GM19193 (cell line): ENCODE measurements around the gene ITGB1BP1.

Experiments used
- POLR2A ChIP-seq: IDR thresholded peaks from 4 replicates; pipeline ENCODE4 v1.6.1; 2011; ENCODE audit not compliant: insufficient read depth, insufficient read length; ENCODE audit errors: extremely low read depth

Gene ITGB1BP1

DNA sequence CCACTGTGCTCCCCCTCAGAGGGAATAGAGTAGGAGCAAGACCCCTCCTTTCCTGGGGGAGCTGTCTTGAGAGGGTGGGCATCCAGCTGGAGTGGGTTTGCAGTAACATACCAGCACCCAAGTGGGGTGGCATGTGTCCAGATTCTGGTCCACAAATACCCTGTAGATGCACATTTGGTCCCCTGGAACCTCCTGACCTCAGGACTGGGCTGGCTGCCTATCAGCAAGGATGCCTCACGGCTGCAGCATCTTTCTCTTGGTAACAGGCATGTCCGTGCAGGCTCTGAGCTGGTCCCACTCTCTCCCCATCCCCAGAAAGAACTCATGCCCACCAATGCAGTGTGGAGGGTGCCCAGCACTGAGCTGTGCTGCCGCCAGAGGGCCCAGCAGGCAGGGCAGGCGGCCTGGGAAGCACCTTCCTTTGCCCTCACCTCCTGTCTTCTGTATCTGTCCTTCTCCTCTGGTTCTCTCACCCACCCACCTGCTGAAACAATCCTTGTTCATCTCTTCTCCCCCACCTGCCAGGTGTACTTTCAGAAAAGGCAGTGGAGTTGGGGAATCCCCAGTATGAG is 47.4 kb downstream of the ITGB1BP1 start:
- TF ChIP-seq POLR2A, result no peak

DNA sequence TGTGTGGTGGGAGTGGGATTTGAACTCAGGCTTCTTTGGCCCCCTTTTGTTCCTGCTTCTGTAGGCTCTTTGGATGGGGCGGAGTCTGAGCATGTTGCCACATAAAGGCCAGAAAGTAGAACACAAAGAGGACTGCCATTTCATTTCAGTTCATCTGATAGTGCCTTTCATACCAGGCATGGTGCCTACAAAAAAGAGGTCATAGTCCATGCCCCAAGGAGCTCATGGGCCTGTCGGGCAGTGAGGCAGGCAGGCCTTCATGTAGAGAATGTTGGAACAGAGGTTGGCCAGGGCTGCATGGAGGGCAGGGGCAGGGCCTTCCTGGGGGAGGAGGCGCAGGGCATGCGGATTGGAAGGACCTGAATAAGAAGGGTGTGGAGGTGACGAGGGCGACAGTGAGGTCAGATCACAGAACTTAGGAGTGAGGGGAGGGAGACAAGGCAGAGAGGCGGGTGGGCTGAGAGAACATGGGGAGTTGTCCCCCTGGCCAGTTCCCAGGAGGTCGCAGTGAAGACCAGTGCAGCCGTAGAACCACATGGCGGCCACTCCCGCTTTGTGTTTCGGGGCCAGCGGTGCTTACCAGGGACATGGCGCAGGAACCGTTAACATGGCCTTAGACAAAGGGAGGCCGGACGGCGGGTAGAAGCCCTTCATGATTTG is 49.1 kb downstream of the ITGB1BP1 start:
- TF ChIP-seq POLR2A, result no peak

DNA sequence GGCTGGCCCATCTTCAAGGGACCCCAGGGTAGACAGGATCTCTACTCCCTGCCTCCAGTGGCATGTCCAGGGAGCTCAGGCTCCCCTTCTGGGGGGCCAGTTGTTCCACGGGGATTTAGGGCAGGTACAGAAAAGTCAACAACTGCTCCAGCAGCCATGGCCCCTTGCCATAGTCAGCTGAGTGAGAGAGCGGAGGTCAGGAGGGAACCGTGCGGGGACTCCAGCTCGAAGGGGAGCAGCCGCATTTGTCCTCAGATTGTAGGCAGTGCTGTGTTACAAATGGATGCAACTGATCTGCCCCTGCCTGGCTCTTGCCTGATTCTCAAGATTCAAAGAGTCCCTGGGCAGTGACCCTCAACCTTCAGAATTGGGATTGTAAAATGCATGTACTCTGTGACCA is 49.9 kb downstream of the ITGB1BP1 start:
- TF ChIP-seq POLR2A, result no peak

DNA sequence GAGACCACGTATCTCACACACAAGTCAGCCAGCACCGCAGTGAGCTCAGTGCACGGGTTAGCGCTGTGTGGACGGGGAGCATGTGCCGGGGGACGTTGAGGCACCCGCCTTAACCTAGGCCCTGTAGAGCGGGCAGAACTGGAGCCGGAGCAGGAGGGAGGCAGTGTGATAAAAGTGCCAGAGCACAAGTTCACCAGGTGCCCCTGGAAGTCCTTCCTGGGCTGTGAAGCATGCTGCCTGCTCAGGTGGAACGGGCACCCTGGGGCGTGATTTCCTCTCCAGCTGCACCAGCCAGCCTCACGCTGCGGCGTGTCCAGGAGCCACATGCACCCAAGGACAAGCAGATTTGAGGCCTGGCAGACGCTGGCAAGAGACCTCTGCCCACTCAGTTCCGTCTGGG is 50.3 kb downstream of the ITGB1BP1 start:
- TF ChIP-seq POLR2A, result no peak

DNA sequence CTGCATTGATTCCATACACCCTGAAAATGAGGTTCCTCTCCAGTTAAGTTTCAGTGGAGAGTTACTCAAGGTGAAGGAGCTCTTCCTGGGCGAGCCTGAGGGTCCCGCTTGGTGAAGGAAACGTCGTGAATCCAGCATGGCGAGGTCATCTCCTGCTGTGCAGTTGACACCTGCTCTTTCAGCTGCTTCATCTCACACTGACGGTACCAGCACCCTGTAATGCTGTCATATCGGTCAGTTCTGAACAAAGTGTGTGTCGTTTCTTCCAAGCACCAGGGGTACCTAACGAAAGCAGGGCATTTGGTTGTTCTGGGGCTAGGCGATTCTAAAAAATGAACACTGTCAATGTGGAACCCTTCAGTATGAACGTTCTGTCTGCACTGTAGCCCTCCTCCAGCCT is 52.6 kb downstream of the ITGB1BP1 start:
- no peak for TF ChIP-seq POLR2A

DNA sequence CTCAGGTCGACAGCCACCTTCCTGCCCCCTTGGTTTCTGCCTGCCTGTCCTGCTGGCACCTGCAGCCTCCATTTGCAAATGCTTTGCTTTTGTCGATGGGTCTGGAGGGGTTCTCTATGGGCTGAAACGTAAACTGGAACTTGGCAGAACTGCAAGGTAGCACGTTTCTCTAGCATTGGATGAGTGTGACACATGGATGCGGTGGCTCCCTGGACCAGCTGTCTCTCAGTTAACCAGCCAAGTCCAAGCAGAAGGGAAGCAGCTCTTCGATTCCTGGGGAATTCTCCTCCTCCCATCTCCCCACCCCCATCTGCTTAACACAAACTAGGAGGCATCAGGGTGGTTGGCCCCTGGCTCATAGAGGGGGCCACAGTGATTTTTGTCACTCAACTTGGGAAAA is 57.3 kb downstream of the ITGB1BP1 start:
- TF ChIP-seq POLR2A, result no peak

DNA sequence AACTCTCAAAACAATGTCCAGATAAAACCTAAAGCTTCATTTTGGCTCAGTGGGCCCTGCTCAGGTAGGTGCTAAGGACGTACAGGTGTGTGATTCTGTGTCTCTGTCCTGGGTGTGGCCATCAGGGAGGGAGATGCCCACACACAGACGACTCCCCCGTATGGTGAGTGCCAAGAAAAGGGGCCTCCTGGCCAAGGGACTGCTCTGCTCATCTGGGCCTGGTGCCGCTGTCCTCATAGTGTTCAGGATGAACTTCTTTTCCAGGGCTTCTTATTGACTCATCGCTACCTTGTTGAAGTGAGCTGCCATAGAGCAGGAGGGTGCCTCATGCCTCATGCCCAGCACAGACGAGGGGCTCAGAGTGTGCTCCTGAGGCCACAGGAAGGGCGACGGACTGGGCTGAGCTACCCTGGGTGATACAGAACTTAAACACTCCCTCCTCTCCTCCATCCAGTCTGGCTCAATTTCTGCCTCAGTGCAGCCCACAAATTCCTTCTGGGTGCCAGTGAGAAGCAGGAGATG is 57.8 kb downstream of the ITGB1BP1 start:
- no peak for TF ChIP-seq POLR2A

DNA sequence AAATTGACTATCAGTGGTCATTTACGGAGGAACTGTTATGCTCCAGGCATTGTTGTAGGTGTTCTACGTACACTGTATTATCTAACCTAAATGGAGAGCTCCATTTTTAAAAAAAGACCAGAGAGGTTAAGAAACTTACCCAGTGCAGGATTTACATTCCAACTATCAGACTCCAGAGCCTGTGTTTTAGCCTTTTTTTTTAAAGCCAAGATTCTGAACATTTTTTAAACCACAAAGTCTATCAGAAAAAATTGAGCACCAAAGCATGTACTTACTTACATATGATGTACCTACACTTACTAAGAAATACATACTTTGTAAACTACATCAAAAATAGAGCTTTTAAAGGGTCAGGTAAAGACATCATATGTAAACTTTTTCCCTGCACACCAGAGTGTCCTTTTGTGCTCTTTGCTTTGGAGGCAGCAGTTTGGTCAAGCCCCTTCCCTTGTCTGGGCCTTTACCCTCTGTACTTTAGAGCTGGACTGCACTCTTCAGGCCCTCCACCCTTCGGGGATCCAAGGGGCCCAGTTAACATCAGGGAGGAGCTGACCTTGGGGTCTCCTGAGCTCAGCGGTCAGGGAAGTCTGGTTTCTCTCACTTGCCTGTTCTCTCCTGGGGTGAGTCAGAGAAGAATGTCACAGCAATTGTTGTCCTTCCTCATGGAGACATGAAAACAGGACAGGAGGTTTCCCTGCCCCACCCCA is 58.4 kb downstream of the ITGB1BP1 start:
- TF ChIP-seq POLR2A, result no peak

DNA sequence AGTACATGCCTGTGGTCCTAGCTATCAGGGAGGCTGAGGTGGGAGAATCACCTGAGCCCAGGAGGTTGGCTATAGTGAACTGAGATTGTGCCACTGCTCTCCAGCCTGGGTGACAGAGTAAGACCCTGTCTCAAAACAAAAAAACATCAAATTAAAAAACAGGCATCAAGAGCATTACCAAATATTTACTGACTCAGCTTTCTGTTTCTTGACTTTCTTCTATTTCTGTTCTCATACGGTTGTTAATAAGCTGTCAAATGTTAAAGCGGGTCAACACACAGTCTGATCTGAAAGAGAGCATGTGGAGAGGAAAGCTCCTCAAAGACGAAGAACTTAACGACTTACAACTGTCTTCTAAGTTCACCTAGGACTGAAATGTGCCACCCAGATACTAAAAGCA is 59.0 kb downstream of the ITGB1BP1 start:
- no peak for TF ChIP-seq POLR2A

DNA sequence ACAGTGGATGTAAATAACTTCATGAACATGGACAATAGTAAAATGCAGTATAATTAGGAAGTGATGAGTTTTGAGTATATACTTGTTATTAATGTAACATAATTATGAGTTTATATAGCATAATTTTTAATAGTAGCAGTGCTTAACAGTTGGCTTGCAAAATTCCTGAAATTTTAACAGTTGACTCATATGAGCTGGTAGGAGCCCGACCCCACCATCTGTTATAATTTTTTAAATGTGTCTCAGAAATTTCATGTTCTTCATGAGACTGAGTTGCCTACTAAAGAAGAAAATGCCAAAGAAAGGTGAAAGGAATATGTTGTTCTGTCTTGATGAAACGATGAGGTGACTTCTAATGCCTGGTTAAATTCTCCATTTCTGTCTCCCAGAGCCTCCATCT is 62.6 kb downstream of the ITGB1BP1 start:
- TF ChIP-seq POLR2A, result no peak

DNA sequence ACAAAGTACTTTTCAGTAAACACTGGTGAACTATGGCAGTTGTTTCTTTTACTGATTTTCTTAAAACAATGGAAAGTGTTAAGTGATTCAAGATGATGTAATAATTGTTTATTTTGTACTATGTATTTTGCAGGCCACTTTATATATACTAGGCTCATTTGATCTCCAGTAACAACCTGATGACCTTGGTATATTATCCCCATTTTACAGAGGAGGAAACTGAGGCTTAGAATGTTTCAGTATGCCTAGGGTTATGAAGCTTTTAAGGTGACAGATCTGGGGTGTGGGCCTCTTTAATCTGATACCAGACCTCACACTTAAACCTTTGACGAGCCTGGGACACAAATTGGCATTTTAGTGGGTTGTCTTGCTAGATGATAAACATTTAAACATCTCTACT is 63.2 kb downstream of the ITGB1BP1 start:
- no peak for TF ChIP-seq POLR2A

DNA sequence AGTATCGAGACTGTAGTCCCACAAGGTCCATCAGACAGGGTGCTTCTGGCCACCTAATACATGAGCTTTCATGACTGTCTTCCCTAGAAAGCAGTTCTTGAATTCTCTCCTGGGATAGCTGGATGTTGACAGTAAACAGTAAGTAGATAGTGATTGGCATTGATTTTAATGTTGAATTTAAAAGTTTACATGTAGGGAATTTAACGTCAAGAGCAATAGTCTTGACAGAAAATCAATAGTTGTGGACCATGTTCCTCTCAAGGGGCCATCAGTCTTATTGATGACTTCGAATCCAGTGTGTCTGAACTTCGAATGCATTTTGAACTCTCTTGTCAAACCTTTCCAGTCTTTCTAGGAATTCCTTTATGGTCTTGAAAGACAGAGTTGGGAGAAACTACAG is 63.9 kb downstream of the ITGB1BP1 start:
- no peak for TF ChIP-seq POLR2A

DNA sequence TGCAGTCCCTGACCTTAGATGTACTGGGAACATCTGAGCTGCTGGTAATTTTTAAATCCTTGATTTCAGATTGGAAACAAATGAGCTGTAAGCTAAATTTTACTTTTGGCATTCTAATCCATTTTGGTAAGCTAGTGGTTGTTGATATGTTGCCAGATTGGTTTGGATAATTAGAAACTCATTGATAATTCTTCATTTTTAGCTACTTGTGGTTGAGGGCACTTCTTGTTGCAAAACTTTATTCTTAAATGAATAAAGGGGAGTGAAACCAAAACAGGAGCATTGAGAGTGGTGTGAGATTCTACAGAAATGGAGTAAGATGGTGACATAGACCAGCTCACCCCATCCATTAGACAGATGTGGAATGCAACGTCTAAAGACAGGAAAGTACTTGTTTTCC is 64.5 kb downstream of the ITGB1BP1 start:
- no peak for TF ChIP-seq POLR2A

DNA sequence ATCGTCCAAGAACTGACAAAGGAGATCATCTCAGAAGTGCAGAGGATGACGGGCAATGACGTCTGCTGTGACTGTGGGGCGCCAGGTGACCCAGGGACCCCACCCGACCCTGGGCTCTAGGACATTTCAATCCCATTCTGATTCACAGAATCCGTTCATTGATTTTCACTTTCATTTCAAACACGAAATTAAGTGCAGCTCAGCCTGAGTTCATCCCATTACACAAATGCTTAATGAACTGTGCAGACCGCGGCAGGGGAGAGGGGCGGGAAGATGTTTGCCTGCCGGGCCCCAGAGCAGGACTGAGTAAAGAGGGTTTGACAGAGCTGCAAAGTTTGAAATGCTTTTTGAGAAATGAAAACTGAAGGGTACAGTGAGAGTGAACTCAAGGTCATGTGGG is 67.1 kb downstream of the ITGB1BP1 start:
- no peak for TF ChIP-seq POLR2A

DNA sequence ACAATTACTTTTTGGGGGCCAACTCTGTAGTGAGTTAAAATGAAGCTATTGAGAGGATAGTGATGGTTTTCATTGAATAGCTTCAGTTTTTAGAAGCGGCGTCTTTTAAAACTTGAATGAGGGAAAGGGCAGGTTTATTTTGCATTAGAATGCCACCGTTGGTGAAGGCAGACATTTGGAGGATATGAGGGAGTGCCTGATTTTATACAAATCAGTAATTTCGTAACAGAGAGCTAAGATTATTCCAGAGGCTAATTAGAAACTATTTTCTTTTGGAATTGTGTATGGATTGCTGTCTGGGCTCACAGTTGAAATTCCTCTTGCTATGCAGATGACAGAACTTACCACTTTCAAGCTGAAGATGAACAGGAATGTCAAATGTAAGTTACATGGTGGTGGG is 67.6 kb downstream of the ITGB1BP1 start:
- TF ChIP-seq POLR2A, result no peak

DNA sequence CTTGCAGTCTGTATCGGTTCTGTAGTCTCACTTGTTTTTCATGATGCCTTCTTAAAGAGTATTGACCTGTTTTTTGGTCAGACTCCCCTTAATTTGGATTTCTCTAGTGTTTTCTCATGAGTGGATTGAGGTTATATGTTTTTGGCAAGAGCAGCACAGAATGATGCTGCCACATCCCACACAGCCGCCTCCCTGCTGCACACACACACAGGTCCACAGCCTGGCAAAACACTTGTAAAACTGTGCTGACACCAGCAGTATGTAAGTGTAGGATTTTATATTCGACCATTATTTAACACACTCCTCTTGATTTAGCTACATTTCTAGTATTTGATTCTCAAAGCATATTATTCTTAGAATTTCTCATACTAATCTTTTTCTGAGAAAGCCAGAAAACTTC is 68.1 kb downstream of the ITGB1BP1 start:
- no peak for TF ChIP-seq POLR2A

DNA sequence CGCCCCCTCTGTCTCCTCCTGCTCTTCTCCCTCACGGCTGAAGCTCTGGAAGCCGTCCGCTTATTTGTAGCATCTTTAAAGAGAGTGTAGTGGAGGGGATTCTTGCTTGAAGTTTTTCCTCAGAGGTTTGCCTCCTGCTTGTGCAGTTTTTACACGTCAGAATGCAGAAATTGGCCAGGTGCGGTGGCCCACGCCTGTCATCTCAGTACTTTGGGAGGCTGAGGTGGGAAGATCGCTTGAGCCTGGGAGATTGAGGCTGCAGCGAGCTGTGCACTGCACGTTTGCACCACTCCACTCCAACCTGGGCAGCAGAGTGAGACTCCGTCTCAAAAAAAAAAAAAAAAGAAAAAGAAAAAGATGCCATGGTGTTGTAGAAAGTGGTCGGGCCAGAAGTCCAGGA is 69.0 kb downstream of the ITGB1BP1 start:
- TF ChIP-seq POLR2A, result no peak
